Progenitor cell of endocrine pancreas (in vitro differentiated cells): Measurements from ENCODE around the gene STIL. TPM values are rescaled to one million over a fixed set of nuclear protein-coding genes. Genes with fewer than 3 reads are reported as not detected.

Experiments used
- DNase-seq: peaks from one replicate; pipeline ENCODE4 v3.0.0; 2021; ENCODE audit warnings: low spot score; ENCODE audit not compliant: unreplicated experiment
- H3K27ac Mint-ChIP-seq: 2 replicates; pipeline ENCODE4 v1.8.0; 2021; ENCODE audit warnings: mild to moderate bottlenecking, moderate library complexity, mixed read lengths
- H3K27me3 Mint-ChIP-seq: 2 replicates; pipeline ENCODE4 v1.8.0; 2021; ENCODE audit warnings: mixed read lengths
- H3K36me3 Mint-ChIP-seq: 2 replicates; pipeline ENCODE4 v1.8.0; 2022; ENCODE audit warnings: mixed read lengths; ENCODE audit not compliant: insufficient read depth
- H3K4me1 Mint-ChIP-seq: 2 replicates; pipeline ENCODE4 v1.8.0; 2021; ENCODE audit warnings: low read depth, mixed read lengths
- H3K4me3 Mint-ChIP-seq: 2 replicates; pipeline ENCODE4 v1.8.0; 2021; ENCODE audit warnings: low read depth, mild to moderate bottlenecking, moderate library complexity, mixed read lengths
- H3K9me3 Mint-ChIP-seq: 2 replicates; pipeline ENCODE4 v1.8.0; 2021; ENCODE audit warnings: low read depth, mixed read lengths
- total RNA-seq: library from RNA; stranded (reverse); gene quantifications from 2 replicates; pipeline ENCODE4 v1.2.1, GENCODE V29; 2021
- TF ChIP-seq, protein P1 (sequence below): fragments of 200-600 bp; sonication (generic); IDR thresholded peaks from one replicate; pipeline ENCODE4 v1.5.0; 2021; ENCODE audit warnings: antibody characterized with exemption, mild to moderate bottlenecking; ENCODE audit not compliant: unreplicated experiment

The STIL gene
- total RNA-seq, 1 donor from 2014 or later: 14.8 TPM

GRCh38 chr1:47223174-47223920, 90.6 kb downstream of the STIL start:
- peaks cover 32% of the 10 kb centered on the region for H3K27me3 Mint-ChIP-seq
- H3K4me1 Mint-ChIP-seq: peaks cover 1% of the 10 kb centered on the region
- TF ChIP-seq, protein P1, sequence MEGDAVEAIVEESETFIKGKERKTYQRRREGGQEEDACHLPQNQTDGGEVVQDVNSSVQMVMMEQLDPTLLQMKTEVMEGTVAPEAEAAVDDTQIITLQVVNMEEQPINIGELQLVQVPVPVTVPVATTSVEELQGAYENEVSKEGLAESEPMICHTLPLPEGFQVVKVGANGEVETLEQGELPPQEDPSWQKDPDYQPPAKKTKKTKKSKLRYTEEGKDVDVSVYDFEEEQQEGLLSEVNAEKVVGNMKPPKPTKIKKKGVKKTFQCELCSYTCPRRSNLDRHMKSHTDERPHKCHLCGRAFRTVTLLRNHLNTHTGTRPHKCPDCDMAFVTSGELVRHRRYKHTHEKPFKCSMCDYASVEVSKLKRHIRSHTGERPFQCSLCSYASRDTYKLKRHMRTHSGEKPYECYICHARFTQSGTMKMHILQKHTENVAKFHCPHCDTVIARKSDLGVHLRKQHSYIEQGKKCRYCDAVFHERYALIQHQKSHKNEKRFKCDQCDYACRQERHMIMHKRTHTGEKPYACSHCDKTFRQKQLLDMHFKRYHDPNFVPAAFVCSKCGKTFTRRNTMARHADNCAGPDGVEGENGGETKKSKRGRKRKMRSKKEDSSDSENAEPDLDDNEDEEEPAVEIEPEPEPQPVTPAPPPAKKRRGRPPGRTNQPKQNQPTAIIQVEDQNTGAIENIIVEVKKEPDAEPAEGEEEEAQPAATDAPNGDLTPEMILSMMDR: no peak
- H3K36me3 Mint-ChIP-seq: no peaks in the 10 kb centered on the region
- H3K9me3 Mint-ChIP-seq: no peaks in the 10 kb centered on the region
- no peak overlapping the region for H3K27ac Mint-ChIP-seq
- no peak overlapping the region for H3K4me3 Mint-ChIP-seq
- DNase-seq: no peak

DNA sequence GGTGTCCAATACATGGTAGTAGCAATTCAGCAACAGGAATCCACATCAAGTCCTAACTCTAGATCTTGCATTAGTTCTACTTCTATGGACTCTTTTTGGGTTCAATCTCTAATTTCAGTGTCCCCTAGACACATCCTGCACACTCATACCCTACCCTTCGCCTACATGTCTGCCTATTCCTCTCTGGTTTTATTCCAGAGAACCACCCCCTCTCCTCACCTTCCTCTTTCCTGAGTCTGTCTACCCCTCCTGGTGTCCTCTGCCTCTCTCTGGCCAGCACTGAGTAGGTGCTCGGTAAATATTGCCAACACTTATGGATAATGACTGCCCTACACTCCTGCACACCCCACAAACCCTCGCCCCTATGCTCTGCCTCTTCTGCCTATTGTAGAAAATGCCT, 91.5 kb downstream of the STIL start:
- H3K27ac Mint-ChIP-seq: no peak overlapping the region
- H3K4me1 Mint-ChIP-seq: peaks cover 1% of the 10 kb centered on the region
- H3K4me3 Mint-ChIP-seq: no peak overlapping the region
- H3K27me3 Mint-ChIP-seq: peaks cover 28% of the 10 kb centered on the region
- H3K9me3 Mint-ChIP-seq: no peaks in the 10 kb centered on the region
- DNase-seq: no peak
- H3K36me3 Mint-ChIP-seq: no peaks in the 10 kb centered on the region
- TF ChIP-seq, protein P1: no peak

DNA sequence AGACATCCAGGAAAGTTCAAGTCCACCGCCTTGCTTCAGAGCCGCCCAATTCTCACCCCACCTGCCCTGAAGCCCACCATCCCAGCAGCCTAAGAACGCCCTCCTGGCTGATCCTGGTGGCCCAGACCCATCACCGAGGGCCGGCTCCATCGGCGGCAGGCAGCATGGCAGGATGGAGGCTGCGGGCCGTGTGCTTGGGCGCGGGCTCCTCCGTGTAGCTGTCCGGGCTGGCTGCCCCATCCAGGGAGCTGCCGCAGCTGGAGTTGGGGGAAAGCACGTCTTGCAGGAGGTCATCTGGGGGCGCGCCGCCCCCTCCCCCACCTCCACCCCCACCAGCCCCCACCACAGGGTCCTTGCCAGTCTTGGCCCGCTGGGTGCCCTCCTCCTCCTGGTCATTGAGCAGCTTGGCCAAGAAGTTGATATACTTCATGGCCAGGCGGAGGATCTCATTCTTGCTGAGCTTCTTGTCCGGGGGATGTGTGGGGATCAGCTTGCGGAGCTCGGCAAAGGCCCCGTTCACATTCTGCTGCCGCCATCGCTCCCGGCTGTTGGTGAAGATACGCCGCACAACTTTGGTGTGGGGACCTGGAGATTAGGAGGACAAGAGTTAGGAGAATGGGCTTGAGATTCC, 94.2 kb downstream of the STIL start:
- TF ChIP-seq, protein P1: no peak
- Mint-ChIP-seq H3K27me3 (peaks cover 13% of the 10 kb centered on the region), H3K27ac (no peak overlapping the region), H3K9me3 (no peaks in the 10 kb centered on the region), H3K36me3 (no peaks in the 10 kb centered on the region), H3K4me1 (no peaks in the 10 kb centered on the region), H3K4me3 (no peak overlapping the region)
- DNase-seq: no peak

- TF ChIP-seq, protein P1: no peak
- DNase-seq: no peak
- Mint-ChIP-seq H3K4me1 (no peaks in the 10 kb centered on the region), H3K36me3 (no peaks in the 10 kb centered on the region), H3K27ac (no peak overlapping the region), H3K9me3 (no peaks in the 10 kb centered on the region), H3K27me3 (peaks cover 13% of the 10 kb centered on the region), H3K4me3 (no peak overlapping the region)
Measured at GRCh38 chr1:47219001-47219400, 94.9 kb downstream of the STIL start.

DNA sequence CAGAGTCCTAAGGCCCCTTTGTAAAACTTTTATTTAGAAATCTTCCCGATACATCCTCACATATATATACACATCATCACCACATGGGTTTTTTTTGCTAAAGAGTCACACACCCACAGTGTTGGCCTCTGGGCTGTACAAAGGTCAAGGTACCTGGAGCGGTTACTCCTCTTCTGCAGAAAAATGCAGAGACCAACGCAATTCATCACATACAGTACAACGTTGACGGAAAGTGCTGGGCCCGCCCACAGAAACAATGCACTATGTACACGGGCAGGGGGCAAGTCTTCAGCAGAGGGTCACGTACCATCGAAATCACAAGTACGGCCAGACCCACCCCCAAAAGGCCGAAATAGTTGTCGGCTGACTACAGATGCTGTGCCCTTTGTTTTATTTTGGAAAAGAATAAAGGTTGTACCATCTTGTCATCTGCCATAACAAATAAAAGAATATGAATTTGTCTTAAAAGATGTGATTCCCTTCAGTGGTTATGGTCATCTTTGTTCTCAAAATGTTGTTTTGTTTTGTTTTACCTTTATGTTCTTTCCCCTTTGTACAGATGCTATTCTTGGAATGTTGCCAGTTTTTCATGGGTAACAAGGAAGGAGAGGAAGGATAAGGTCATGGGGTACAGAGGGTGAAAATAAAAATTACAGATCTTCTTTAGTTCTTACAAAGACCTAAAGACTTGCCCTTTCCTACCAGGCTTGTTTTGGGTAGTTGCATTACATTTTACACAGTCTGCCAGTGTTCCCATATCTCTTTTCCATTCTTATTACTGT, 97.5 kb downstream of the STIL start:
- Mint-ChIP-seq H3K9me3 (no peaks in the 10 kb centered on the region), H3K27ac (no peak overlapping the region), H3K4me1 (no peaks in the 10 kb centered on the region), H3K27me3 (peaks cover 17% of the 10 kb centered on the region), H3K36me3 (no peaks in the 10 kb centered on the region), H3K4me3 (no peak overlapping the region)
- DNase-seq: no peak
- TF ChIP-seq, protein P1: no peak
